Measurements from ENCODE around the gene RGS7BP. TPM values are rescaled to one million over a fixed set of nuclear protein-coding genes. Genes with fewer than 3 reads are reported as not detected.

RGS7BP gene
- 1 to 10 TPM; 6.2 to 7.8 (median 7.2) TPM for polyA plus RNA-seq (ENCODE audit: insufficient read length in 3 of 3)
- long read RNA-seq, donor 1, full-length matches to known transcripts = 1 of 1 reads
- long read RNA-seq, donor 1, partial matches to known transcripts = 0 of 1 reads
- long read RNA-seq, donor 1, other reads (novel, unspliced or antisense) = 0 of 1 reads
- long read RNA-seq, donor 2, full-length matches to known transcripts = 3 of 3 reads
- long read RNA-seq, donor 2, partial matches to known transcripts = 0 of 3 reads
- long read RNA-seq, donor 2, other reads (novel, unspliced or antisense) = 0 of 3 reads
- long read RNA-seq, donor 3, full-length matches to known transcripts = 2 of 2 reads
- long read RNA-seq, donor 3, partial matches to known transcripts = 0 of 2 reads
- long read RNA-seq, donor 3, other reads (novel, unspliced or antisense) = 0 of 2 reads
- long read RNA-seq, donor 4, full-length matches to known transcripts = 2 of 2 reads
- long read RNA-seq, donor 4, partial matches to known transcripts = 0 of 2 reads
- long read RNA-seq, donor 4, other reads (novel, unspliced or antisense) = 0 of 2 reads
- long read RNA-seq, donor 5, full-length matches to known transcripts = 2 of 2 reads
- long read RNA-seq, donor 5, partial matches to known transcripts = 0 of 2 reads
- long read RNA-seq, donor 5, other reads (novel, unspliced or antisense) = 0 of 2 reads
- long read RNA-seq, donor 6, full-length matches to known transcripts = 2 of 2 reads
- long read RNA-seq, donor 6, partial matches to known transcripts = 0 of 2 reads
- long read RNA-seq, donor 6, other reads (novel, unspliced or antisense) = 0 of 2 reads
- long read RNA-seq, donor 7, full-length matches to known transcripts = 3 of 3 reads
- long read RNA-seq, donor 7, partial matches to known transcripts = 0 of 3 reads
- long read RNA-seq, donor 7, other reads (novel, unspliced or antisense) = 0 of 3 reads
- long read RNA-seq, donor 8, full-length matches to known transcripts = 1 of 1 reads
- long read RNA-seq, donor 8, partial matches to known transcripts = 0 of 1 reads
- long read RNA-seq, donor 8, other reads (novel, unspliced or antisense) = 0 of 1 reads
- long read RNA-seq, donor 9, full-length matches to known transcripts = 5 of 5 reads
- long read RNA-seq, donor 9, partial matches to known transcripts = 0 of 5 reads
- long read RNA-seq, donor 9, other reads (novel, unspliced or antisense) = 0 of 5 reads
- long read RNA-seq, donor 10, full-length matches to known transcripts = 1 of 1 reads
- long read RNA-seq, donor 10, partial matches to known transcripts = 0 of 1 reads
- long read RNA-seq, donor 10, other reads (novel, unspliced or antisense) = 0 of 1 reads
- long read RNA-seq, donor 11, full-length matches to known transcripts = 2 of 2 reads
- long read RNA-seq, donor 11, partial matches to known transcripts = 0 of 2 reads
- long read RNA-seq, donor 11, other reads (novel, unspliced or antisense) = 0 of 2 reads
- long read RNA-seq, donor 12, full-length matches to known transcripts = 1 of 1 reads
- long read RNA-seq, donor 12, partial matches to known transcripts = 0 of 1 reads
- long read RNA-seq, donor 12, other reads (novel, unspliced or antisense) = 0 of 1 reads
- long read RNA-seq, donor 13 = 0 reads
- long read RNA-seq, donor 14, full-length matches to known transcripts = 5 of 5 reads
- long read RNA-seq, donor 14, partial matches to known transcripts = 0 of 5 reads
- long read RNA-seq, donor 14, other reads (novel, unspliced or antisense) = 0 of 5 reads
- long read RNA-seq, donor 15, full-length matches to known transcripts = 2 of 2 reads
- long read RNA-seq, donor 15, partial matches to known transcripts = 0 of 2 reads
- long read RNA-seq, donor 15, other reads (novel, unspliced or antisense) = 0 of 2 reads
- long read RNA-seq, donor 16 = 0 reads

DNA sequence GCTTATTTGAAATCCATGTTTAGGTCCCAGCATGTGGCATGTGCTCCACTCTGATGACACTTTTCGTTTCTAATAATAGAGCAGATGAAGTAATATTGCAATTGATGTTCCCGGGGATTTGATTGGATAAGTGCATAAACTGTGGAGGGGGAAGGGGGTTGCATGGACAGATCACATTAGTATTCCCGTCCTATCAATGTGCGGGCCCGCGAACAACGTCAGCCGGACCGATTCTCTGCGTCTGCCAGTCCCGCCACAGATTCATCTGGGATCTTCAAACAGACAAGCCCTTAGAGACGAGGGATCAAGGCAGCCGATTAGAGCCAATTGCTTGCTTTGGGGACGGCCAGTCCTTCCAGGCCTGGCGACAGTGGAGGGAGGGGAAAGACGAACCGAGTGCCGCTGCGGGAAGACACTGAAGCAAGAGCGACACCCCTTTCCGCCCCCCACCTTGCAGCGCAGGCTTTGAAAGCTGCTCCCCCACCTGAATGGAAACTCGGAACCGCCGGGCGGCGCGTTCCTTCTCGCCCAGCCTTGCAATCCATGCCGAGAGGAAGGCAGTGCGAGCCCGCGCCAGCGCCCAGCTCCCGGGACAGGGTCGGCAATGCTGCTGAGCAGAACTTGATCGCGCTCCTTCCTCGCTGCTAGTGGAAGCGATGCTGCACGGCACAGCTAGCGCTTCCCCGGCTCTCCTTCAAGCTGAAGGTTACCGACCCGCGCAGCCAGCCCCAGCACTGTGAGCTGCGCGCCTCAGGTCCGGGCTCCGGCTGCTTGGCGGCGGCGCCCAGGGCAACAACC is at the start of gene RGS7BP:
Gene RGS7BP, plus strand, starts transcription at position 247 of the 798 bp plus-strand sequence. CDS start 610 bp downstream, outside the sequence.
- DNase-seq = no peak

DNA sequence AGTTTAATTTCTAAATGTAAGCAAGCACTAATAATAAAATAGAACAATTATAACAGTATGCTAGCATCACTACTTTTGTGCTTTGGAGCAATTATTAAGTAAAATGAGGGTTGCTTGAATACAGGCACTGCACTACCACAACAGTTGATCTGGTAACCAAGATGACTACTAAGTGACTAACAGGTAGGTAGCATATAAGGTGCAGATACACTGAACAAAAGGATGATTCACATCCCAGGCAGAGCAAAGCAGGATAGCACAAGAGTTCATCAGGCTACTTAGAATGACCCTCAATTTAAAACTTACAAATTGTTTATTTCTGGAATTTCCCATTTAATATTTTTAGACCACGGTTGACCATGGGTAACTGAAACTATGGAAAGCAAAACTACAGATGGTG is 48.0 kb upstream of the RGS7BP start:
- no peak for DNase-seq

DNA sequence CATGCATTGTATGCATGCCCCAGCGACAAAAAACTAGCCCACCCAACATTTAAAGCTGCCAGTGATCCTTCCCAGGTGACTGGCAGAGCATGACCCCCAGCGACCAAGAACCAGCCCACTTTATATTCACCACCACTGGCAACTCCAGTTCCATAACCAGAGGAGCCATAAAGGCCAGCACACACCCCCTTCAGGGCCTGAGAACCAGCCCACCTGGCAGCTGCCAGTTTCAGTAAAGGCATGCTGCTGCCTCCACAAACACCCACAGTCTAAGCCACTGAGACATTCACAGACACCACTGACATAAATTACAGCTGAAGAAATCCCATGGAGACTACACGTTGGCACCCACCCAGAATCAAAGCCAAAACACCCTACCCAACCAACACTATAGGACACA is 46.9 kb upstream of the RGS7BP start:
- DNase-seq = no peak

DNA sequence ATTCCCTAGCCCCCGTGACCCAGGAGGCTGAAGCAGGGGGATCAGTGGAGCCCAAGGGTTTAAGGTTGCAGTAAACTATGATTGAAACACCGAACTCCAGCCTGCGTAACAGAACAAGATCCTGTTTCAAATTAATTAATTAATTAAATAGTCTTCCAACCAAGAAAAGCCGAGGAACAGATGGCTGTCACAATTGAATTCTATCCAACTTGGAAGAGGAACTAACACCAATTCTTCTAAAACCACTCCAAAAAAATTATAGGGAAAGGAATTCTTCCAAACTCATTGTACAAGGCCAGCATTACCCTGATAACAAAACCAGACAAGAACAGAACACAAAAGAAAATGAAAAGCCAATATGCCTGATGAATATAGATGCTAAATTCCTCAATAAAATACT is 43.4 kb upstream of the RGS7BP start:
- no peak for DNase-seq

DNA sequence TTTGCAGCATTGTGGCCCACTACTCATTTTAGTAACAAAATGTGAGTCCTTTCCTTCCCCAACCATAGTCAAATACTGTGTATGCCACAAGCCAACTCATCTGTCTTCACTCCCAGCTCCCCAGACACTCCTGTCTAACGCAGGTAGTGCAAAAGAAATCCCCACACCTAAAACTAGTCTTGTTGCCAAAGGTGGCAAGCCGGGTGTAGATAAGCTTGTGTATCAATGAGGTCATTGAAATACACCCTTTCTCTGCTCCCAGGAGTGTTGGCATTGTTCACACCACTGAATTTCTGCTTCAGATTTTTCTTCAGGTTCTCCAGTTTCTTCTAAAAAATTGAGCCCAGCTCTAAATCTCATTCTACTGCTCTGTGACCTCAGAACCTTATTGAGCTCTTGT is 19.7 kb upstream of the RGS7BP start:
- DNase-seq = no peak

DNA sequence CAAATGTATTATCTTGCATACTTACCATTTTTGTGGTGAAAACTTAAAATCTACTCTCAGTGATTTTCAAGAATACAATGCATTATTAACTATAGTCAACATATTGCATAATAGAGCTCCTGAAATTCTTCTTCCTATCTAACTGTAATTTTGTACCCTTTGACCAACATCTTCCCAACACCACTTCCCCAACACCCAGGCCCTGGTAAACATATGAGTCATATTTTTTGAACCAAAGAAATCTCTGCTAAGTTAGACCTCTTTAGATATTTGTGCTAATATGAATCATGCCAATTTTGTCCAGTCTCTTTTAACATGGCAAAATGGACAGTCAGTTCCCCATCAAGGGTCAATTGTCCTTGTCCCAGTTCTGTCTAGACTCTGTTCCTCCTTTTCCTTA is 18.5 kb upstream of the RGS7BP start:
- no peak for DNase-seq

DNA sequence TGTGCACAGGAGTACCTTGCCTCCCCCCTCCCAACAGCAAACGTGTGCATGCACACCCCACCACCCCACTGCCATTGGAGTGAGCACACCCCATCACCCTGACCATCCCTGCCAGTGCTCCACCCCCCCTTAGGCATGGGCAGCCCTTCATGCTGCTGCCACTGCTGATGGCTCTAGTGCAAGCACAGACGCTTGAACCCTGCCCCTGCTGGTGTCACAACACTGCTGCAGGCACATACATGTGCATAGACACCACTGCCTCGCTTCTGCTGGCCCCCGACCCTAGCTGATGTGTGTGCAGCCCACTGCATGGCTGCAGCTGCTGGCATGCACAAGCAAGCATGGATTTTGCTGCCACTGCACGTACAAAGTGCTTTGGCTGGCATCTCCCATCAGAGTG is 16.0 kb upstream of the RGS7BP start:
- no peak for DNase-seq

DNA sequence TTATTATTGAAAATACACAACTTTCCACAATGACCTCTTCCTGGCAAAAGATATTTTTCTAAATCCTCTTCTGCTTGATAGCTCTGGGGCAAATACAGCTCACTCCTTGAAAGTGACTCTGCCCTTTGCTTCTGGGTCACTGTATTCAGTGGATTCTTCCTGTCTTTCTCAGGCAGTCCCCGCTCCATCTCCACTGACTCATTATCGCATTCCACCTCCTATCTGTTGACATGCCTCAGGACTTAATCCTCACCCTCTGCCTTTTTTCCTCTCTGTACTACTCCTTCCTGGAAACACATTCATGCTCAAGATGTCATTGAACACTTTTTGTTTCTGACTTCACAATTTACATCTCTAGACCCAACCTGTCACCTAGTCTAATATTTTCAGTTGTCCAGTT is 8.4 kb upstream of the RGS7BP start:
- DNase-seq = no peak

DNA sequence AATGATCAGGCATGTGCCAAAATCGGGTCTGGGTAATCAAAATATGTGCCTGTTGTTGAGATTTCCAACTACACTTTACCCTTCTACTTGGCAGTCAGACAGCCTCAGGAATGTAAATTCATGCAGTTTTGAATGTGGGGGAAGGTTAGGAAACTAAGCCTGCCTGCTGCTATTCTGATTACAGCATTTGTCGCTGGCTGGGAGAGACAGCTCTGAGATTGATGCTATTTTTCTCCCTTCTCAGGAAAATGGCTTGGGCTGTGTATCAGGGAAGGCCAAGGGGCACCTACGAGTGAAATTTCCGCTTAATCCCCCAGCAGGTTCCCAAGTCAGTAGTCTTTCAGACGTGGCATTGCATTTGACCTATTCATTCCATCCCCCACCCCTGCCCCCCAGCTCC is 3.6 kb upstream of the RGS7BP start:
- peak; percentile 5 for DNase-seq

DNA sequence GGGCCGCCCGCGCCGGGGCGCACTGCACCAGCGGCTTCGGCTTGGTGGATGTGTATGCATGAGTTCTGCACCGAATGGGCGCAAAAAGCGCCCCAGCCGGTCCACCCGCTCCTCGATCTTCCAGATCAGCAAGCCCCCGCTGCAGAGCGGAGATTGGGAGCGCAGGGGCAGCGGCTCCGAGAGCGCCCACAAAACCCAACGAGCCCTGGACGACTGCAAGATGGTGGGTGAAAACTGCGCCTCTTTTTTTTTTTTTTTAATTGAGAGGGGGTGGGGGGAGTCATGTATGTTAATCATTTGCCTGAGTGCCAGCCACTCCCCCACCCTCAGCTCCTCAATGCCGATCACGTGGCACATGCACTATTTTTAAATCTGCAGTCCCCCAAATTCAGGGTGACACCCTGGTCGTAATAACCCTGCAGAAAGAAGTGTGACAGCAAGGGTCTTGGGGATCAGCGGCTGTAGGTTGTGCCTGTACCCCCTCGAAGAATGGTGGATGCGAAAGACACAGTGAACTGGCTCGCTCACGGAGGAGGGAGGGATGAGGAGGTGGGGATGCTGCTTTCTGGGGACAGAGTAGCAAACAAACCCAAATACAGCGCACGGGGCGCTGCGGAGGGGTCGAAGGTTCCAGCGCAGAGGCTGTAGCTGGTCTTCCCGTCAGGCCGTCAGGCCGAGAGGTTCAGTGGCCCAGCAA is 900 bp downstream of the RGS7BP start:
- peak; percentile 45 for DNase-seq

DNA sequence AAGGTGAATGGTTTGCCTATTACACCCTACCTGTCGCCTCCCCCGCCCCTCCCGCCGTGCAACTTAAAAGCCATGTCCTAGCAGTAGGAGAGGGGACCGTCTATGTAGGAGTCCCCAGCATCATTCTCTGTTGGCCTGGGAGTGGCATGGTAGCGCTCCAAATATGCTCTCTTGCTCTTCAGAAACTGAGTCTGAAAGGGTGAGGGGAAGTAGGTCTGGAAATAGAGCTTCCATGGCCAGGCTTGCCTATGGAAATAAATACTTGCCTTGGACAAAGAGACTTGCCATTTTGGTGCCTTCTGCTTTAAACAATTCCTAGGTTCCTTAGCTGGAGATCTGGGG is 1.4 kb downstream of the RGS7BP start:
- DNase-seq = peak; percentile 2

DNA sequence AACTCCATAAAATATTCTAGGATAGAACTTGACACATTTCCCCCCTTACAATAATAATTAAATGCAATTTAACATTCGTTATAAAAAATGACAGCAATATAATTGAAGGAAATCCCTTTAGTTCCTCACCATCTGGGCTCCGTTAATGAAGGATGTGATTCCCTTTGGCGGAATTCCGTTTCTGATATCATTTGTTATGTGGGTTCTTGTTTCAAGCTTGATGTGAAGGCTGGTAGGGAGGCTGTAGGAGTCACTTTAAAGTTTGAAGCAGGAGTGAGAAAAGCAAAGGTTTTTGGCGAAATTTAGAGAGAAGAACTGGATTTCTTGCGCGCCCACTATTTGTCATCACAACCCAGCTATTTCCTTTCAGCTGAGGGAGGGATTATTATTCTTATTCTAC is 4.0 kb downstream of the RGS7BP start:
- no peak for DNase-seq

DNA sequence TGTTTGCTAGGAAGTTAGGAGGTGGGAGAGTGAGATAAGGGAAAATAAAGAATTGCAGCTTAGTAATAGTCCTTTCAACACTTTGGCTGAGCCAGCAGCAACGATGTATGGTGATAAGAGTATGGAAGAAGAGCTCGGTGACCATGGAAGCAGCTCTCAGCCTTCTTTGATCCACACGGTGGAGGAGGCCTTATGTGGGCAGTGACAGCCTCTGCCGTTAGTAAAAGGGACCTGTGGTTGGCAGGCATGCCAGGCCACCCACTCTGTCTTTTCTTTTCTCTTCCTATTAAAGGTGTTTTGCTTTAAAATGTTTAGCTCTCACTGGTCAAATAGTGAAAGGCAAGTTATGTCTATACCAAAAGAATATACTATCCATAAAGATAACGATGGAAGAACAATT is 7.7 kb downstream of the RGS7BP start:
- no peak for DNase-seq

DNA sequence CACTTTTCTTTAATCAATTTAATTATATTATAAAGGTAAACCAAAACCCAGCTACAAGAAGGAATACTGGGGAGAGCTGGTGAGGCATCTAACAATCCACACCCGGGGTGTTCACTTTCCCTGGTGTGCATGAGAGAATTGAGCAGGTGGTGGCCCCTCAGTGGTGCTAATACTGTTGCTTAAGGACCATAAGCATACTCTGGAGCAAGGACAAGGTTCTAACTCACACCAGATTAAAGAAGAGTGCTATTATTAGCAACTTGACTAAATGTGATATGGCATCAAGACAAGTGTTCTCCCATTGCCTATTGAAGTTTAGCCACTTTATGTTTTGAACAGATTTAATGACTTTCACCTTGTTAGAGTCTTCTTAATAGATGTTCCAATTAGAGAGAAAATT is 8.8 kb downstream of the RGS7BP start:
- no peak for DNase-seq

DNA sequence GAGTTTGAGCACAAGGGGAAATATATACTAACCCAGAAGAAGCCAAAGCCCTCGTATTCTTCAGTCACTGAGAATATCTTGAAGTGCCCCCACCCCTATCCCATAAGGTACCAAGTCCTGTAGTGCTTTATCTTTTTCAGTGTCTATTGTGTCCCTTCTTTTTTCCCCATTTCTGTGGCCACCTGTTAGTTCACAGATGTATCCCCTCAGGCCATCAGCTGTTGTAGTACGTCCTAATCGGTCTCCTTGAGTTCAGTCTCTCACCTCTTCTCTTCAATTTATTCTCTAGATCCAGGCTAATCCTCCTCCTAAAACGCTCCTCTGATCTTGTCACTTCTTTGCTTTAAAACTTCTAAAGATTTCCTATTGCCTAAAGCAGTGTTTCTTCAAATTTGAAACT is 10.4 kb downstream of the RGS7BP start:
- no peak for DNase-seq

DNA sequence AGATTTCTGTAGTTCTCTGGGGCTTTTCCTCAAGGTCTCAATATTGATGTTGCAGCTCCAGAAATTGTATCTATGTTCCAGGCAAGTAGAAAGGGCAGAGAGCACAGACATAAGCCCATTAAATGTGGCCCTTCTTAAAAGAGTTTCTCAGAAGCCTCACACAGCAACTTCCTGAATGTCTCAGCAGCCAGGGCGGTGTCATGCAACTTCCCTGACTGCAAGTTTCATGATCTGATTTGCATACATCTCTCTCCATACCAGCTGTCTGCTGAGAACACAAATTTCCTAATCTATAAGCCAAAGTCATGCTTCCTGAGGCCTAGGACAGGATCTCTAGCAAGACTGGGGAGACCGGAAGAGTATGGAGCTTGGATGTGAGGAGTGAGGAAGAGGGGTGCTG is 13.0 kb downstream of the RGS7BP start:
- DNase-seq = no peak

DNA sequence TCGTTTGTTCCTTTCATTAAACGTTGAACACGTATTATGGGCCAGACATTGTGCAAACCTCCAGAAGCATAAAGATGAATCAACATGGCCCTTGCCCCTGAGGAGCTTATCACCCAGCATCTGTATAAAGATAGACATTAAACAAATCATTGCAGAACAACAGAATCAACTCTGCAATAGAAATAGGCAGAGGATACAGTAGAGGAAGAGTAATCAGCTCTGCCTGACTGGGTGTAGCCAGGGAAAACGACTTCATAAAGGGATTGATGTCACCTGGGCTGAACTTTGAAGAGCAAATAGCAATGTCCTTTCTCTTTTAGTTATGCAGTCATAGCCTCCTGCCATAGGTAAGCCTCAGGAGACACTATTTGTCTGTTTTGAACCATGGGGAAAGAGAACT is 13.4 kb downstream of the RGS7BP start:
- DNase-seq = no peak

DNA sequence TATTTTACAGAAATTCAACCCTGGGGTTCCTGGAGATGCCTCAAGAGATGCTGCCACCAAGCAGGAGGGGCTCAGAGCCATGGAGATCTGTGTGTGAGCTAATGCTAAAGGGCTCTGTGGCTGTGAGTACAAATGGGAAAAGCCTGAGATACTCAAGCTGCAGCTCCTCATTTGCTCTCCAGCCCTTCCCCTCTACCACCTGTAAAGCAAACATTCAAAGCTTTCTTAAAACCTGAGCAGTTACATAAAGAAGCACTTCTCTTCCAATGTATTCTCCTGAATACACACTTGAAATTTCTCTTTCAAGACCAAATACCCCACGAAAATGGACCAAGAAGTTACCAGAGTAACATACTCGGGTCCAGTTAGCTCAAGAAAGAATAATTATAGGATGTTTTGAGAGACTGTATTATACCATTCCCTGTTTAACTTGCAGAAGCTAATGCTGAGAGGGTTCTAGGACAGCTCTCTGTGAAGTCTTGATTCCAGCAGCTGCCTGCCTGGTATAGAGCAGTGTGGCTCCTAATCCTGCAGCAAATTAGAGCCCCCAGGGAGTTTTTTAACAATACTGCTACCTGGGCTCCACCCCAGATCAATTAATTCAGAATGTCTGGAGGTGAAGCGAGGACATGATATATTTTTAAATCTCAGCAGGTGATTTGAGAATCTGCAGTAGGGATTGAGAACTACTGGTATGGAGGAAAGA is 21.1 kb downstream of the RGS7BP start:
- DNase-seq = no peak

DNA sequence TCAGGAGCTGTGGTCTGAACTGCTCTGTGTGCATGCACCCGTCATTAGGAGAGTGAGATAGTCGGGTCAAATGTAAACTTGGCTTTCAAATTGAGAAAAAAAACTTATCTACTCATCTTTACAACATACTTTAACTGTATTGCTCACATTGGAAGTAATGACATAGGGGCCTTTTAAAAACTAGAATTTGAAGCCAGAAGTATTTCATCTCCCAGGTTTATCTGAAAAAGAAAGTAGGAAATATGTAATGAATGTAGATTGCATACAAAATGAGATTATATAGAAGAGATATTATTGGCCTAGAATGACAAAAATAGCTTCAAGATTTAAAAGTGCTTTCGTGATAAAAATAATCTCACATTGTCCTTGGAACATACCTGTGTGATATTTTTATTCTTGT is 24.3 kb downstream of the RGS7BP start:
- DNase-seq = no peak
